Activated naive CD4-positive, alpha-beta T cell treated with anti-CD3 and anti-CD28 coated beads for 36 hours (primary cell): ENCODE results near the gene DNM2. TPM values are rescaled to one million over a fixed set of nuclear protein-coding genes. Genes with fewer than 3 reads are reported as not detected.
"Not testable (repeated sequence)": the region's sequence is repeated elsewhere in the genome, so short reads cannot be mapped to it uniquely, and the experiment has no call there.

ENCODE experiments used
- CTCF ChIA-PET: fragments of 350-600 bp; sonication (Branson Sonifier 250); formaldehyde crosslinking; loops from one replicate; lab custom pipeline; 2021; ENCODE audit warnings: antibody characterized with exemption; lab: Charles Lee
- DNase-seq: peaks from one replicate; pipeline ENCODE4 v3.0.0-alpha.2; 2020
- H3K27ac Mint-ChIP-seq: one replicate; pipeline ENCODE4 v1.8.0; 2021; ENCODE audit warnings: mild to moderate bottlenecking, mixed read lengths
- H3K27me3 Mint-ChIP-seq: one replicate; pipeline ENCODE4 v1.8.0; 2021; ENCODE audit warnings: low read depth, mixed read lengths
- H3K36me3 Mint-ChIP-seq: one replicate; pipeline ENCODE4 v1.8.0; 2021; ENCODE audit warnings: low read depth, mixed read lengths
- H3K4me1 Mint-ChIP-seq: one replicate; pipeline ENCODE4 v1.8.0; 2021; ENCODE audit warnings: low read depth, mixed read lengths
- H3K4me3 Mint-ChIP-seq: one replicate; pipeline ENCODE4 v1.8.0; 2021; ENCODE audit warnings: mild to moderate bottlenecking, moderate library complexity, mixed read lengths
- H3K9me3 Mint-ChIP-seq: one replicate; pipeline ENCODE4 v1.8.0; 2021; ENCODE audit warnings: mixed read lengths
- intact Hi-C: fragments of 100-400 bp; cut with micrococcal nuclease; formaldehyde crosslinking; loops from one replicate; pipeline ENCODE4 v1.15.1; 2023
- total RNA-seq, 2 experiments: library from RNA; stranded (reverse); gene quantifications; one replicate each; pipeline ENCODE4 v1.2.3, GENCODE V29; 2021

DNM2 gene
- total RNA-seq, 2 experiments from 2014 or later, result 144 to 148 TPM

DNA sequence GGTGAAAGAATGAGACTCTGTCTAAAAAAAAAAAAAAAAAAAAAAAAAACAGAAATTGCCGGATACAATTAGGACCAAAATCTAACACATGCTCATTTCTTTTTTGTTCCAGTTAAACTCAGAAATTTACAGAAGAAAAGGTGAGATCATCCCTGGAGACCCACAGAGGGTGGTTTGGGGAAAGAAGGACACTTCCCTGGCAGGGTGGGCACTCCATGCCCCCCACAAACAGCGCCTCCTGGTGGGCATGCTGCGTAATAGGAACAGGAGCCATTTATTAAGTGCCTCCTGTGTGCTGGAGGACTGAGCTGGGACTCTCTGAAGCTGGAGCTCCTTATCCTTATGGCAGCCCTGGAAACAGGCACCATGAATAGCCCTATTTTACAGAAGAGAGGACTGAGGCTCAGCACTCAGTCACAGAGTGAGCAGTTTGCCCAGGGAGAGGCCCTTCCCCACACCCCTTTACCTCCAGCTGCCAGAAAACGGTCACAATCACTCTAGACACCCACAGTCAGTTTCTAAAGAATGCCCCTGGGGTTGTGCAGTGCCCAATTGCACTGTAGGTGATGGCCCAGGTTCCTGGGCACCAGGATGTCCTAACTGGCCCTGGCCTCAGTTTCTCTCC is 140.4 kb downstream of the DNM2 start:
- peak; percentile 47 for DNase-seq
- intact Hi-C loops, result loop anchor here (1.0 kb wide), 1 partner anchor 141 kb away; no protein-coding TSS in a partner anchor
- CTCF ChIA-PET, result interaction anchor here (0.6 to 1.9 kb wide), 20 partner anchors 10 to 335 kb away, joined by 3 to 11 read pairs (median 3); partner anchors contain the start of genes DNM2 and TMED1
- no peaks in the 10 kb centered on the region for H3K9me3 Mint-ChIP-seq
- no peaks in the 10 kb centered on the region for H3K4me1 Mint-ChIP-seq
- no peak overlapping the region for H3K4me3 Mint-ChIP-seq
- no peak overlapping the region for H3K27ac Mint-ChIP-seq
- H3K27me3 Mint-ChIP-seq, result no peaks in the 10 kb centered on the region
- no peaks in the 10 kb centered on the region for H3K36me3 Mint-ChIP-seq

- Mint-ChIP-seq H3K9me3 (no peaks in the 10 kb centered on the region), H3K4me1 (peaks cover 9% of the 10 kb centered on the region), H3K27ac (no peak overlapping the region), H3K27me3 (no peaks in the 10 kb centered on the region), H3K4me3 (no peak overlapping the region), H3K36me3 (no peaks in the 10 kb centered on the region)
- intact Hi-C loops, result no loop called here
- peak; percentile 51 for DNase-seq
- CTCF ChIA-PET, result interaction anchor here (0.6 to 7.2 kb wide), 7 partner anchors 10 to 313 kb away, joined by 3 to 99 read pairs (median 3); partner anchors contain the start of gene DNM2
Measured at GRCh38 chr19:10861103-10861651, 143.3 kb downstream of the DNM2 start.

DNA sequence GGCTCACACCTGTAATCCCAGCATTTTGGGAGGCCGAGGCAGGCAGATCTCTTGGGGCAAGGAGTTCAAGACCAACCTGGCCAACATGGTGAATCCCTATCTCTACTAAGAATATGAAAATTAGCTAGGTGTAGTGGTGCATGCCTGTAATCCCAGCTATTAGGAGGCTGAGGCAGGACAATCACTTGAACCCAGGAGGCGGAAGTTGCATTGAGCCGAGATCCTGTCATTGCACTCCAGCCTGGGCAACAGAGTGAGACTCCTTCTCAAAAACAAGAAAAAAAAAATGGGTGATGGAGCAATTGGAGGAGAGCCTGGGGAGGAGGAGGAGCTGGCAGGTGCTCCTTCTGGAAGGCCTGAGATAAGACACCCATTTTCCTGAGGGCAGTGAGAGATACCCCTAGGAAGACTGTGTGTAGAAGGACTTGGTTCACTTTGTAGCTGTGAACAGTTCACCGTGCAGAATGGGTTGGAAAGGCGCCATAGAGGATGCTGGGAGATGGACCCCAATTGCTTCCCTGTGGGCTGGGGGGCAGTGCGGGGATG is 144.8 kb downstream of the DNM2 start:
- intact Hi-C loops, result no loop called here
- H3K27ac Mint-ChIP-seq, result no peak overlapping the region

DNA sequence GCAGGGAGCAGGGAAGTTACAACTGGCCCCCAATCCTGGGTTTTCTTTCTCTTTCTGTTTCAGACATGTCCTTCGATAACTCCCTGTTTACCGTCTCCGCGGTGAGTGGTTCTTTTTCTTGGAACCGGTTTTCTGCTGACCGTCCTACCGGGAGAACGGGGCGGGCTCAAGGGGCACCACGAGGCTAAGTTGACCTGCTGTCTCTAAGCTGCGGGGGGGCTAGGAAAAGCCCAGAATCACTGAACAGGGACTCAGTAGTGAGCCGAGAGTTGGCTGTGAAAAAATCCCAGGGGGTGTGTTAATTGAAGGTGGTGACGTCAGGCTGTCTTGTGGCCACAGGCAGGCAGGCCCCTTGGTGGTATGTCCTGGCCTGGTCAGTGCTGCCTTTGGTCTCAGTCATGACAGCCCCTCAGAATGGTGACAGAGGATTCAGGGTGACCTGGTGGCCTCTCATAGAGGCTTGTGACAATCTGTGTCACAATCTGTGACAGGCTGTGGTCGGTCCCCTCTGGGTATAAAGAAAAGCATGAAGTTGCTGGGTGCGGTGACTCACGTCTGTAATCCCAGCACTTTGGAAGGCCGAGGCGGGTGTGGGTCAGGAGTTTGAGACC is 145.3 kb downstream of the DNM2 start:
- no peaks in the 10 kb centered on the region for H3K27me3 Mint-ChIP-seq
- no peak overlapping the region for H3K4me3 Mint-ChIP-seq
- DNase-seq, result no peak
- H3K27ac Mint-ChIP-seq, result no peak overlapping the region
- H3K9me3 Mint-ChIP-seq, result no peaks in the 10 kb centered on the region
- intact Hi-C loops, result no loop called here
- H3K4me1 Mint-ChIP-seq, result peaks cover 14% of the 10 kb centered on the region
- CTCF ChIA-PET, result interaction anchor here (0.6 to 7.2 kb wide), 15 partner anchors 9 to 161 kb away, joined by 3 to 99 read pairs (median 15); partner anchors contain the start of genes C19orf38, DNM2, QTRT1 and TMED1
- no peaks in the 10 kb centered on the region for H3K36me3 Mint-ChIP-seq

More for the DNA sequence above, 144.8 kb downstream of the DNM2 start:
- no peak for DNase-seq
- no peak overlapping the region for H3K4me3 Mint-ChIP-seq
- CTCF ChIA-PET, result interaction anchor here (0.6 to 7.2 kb wide), 5 partner anchors 9 to 161 kb away, joined by 3 to 99 read pairs (median 20); partner anchors contain the start of genes DNM2 and QTRT1
- H3K4me1 Mint-ChIP-seq, result peaks cover 9% of the 10 kb centered on the region
- H3K27me3 Mint-ChIP-seq, result no peaks in the 10 kb centered on the region
- no peaks in the 10 kb centered on the region for H3K36me3 Mint-ChIP-seq
- H3K9me3 Mint-ChIP-seq, result no peaks in the 10 kb centered on the region

DNA sequence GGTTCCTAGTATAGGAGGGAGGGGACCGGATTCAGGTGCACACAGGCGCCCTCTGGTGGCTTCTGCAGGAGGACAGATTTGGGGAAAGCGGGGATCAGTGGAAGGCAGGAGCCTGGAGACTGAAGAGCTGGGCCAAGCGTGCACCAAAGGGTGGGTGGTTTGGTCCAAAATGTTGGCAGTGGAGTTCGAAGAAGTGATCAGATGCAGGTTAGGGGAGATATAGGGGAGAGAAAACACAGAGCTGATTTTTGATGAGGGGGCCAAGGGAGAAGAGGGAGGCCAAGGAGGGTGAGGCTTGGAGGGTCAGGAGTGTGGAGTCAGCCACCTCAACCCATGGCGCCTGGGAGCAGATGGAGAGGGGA is 146.6 kb downstream of the DNM2 start:
- Mint-ChIP-seq H3K9me3 (no peaks in the 10 kb centered on the region), H3K4me1 (peaks cover 15% of the 10 kb centered on the region), H3K27ac (no peak overlapping the region), H3K4me3 (no peak overlapping the region), H3K27me3 (no peaks in the 10 kb centered on the region), H3K36me3 (no peaks in the 10 kb centered on the region)
- intact Hi-C loops, result loop anchor here (1.0 to 2.0 kb wide), 3 partner anchors 28 to 147 kb away; partner anchors contain the start of gene TMED1
- CTCF ChIA-PET, result interaction anchor here (0.5 to 7.2 kb wide), 35 partner anchors 10 to 342 kb away, joined by 3 to 99 read pairs (median 4); partner anchors contain the start of genes C19orf38, DNM2, QTRT1 and TMED1
- DNase-seq, result peak; percentile 94

DNA sequence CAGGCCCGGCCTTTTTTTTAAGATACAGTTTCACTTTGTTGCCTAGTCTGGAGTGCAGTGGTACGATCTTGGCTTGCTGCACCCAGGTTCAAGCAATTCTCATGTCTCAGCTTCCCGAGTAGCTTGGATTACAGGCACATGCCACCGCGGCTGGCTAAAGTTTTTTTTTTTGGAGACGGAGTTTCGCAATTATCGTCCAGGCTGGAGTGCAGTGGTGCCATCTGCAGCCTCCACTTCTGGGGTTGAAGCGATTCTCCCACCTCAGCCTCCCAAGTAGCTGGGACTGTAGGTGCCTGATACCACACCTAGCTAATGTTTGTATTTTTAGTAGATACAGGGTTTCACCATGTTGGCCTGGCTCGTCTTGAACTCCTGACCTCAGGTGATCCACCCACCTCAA is 148.6 kb downstream of the DNM2 start:
- Mint-ChIP-seq H3K9me3 (no peaks in the 10 kb centered on the region), H3K36me3 (no peaks in the 10 kb centered on the region), H3K27me3 (no peaks in the 10 kb centered on the region), H3K27ac (no peak overlapping the region), H3K4me3 (no peak overlapping the region), H3K4me1 (peaks cover 22% of the 10 kb centered on the region)
- CTCF ChIA-PET, result interaction anchor here (0.6 to 7.2 kb wide), 5 partner anchors 8 to 451 kb away, joined by 5 to 99 read pairs (median 33); partner anchors contain the start of gene DNM2
- intact Hi-C loops, result no loop called here
- DNase-seq, result no peak

DNA sequence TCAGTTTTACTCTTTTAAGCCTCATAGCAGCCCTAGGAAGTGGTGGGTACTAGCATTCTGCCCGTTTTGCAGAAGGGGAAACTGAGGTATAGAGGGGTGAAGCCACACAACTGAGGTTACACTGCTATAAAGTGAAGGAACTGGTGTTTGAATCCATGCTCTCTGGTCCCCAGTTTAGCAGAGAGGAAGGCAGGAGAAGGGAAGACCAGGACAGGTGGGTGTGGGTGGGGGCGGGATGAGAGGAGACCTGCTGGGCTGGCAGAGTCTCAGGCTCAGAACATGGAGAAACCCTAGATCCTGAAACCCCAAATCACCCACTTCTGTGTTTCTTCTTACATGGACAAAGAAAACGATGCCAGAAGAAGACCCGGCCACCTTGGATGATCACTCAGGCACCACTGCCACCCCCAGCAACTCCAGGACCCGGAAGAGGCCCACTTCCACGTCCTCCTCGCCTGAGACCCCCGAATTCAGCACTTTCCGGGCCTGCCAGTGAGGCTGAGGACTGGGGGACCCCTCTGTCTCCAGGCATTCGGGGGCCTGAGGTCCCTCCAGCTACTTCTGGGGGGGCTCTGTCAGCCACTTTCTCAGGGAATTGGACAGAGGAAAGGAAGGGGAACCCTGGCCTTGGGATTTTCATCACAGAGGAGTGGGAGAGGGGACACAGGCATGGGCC is 151.1 kb downstream of the DNM2 start:
- H3K9me3 Mint-ChIP-seq, result no peaks in the 10 kb centered on the region
- CTCF ChIA-PET, result interaction anchor here (1.5 to 2.0 kb wide), 2 partner anchors 10 to 166 kb away, joined by 6 to 7 read pairs; no protein-coding TSS in a partner anchor
- H3K4me3 Mint-ChIP-seq, result no peak overlapping the region

GRCh38 chr19:10869872-10870311 is 152.0 kb downstream of the DNM2 start:
- peak overlapping the region; percentile 93 for H3K27ac Mint-ChIP-seq
- peaks cover 31% of the 10 kb centered on the region for H3K4me1 Mint-ChIP-seq
- intact Hi-C loops, result loop anchor here (2.0 kb wide), 1 partner anchor 301 kb away; the partner anchor contains the start of gene CDKN2D
- H3K9me3 Mint-ChIP-seq, DNase-seq, H3K36me3 Mint-ChIP-seq, H3K27me3 Mint-ChIP-seq: not testable (repeated sequence)
- CTCF ChIA-PET, result interaction anchor here (0.6 to 0.8 kb wide), 2 partner anchors 11 to 27 kb away, joined by 3 to 4 read pairs; no protein-coding TSS in a partner anchor
- peak overlapping the region; percentile 85 for H3K4me3 Mint-ChIP-seq

More for the DNA sequence above, 151.1 kb downstream of the DNM2 start:
- DNase-seq, result no peak
- peaks cover 34% of the 10 kb centered on the region for H3K4me1 Mint-ChIP-seq
- intact Hi-C loops, result no loop called here
- H3K36me3 Mint-ChIP-seq, result peaks cover under 1% of the 10 kb centered on the region
- peak overlapping the region; percentile 53 for H3K27ac Mint-ChIP-seq
- H3K27me3 Mint-ChIP-seq, result no peaks in the 10 kb centered on the region

DNA sequence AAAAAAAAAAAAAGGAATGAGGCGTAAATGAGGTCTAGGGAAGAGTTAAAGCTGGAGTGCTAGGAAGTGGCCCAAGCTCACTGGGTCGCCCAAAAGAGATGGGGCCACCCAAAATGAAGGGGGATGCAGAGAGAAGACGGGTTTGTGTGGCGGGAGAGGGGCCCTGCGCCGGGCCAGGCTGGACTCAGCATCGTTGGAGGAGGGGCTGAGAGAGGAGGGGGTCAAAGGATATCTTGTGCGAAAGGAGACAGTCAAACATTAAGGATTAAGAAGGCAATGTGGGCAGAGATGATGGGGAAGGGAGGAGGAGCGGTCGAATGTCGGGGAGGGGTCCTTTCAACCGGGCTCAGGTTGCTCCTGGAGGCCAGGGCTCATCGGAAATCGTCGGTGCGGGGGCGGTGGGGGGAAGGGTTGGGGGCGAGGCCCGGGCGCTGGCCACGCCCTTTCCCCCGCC is 152.6 kb downstream of the DNM2 start:
- Mint-ChIP-seq H3K27ac (peak overlapping the region; percentile 93), H3K9me3 (no peaks in the 10 kb centered on the region), H3K27me3 (no peaks in the 10 kb centered on the region), H3K36me3 (peaks cover 1% of the 10 kb centered on the region), H3K4me1 (peaks cover 31% of the 10 kb centered on the region), H3K4me3 (peak overlapping the region; percentile 85)
- no peak for DNase-seq
- intact Hi-C loops, result loop anchor here (2.0 kb wide), 1 partner anchor 302 kb away; the partner anchor contains the start of gene CDKN2D
- CTCF ChIA-PET, result interaction anchor here (0.6 to 1.0 kb wide), 10 partner anchors 12 to 223 kb away, joined by 3 to 5 read pairs (median 3); partner anchors contain the start of gene TMED1

GRCh38 chr19:10870955-10871603 is 153.2 kb downstream of the DNM2 start, which contains the start of gene CARM1:
CARM1 (plus strand) TSS chr19:10871553; CDS start chr19:10871703, 150 bp downstream.
- H3K27ac Mint-ChIP-seq, result peak within 1 kb of the TSS; percentile 93
- peaks cover 31% of the 10 kb centered on the region for H3K4me1 Mint-ChIP-seq
- CTCF ChIA-PET, result interaction anchor here (0.6 to 1.0 kb wide), 8 partner anchors 12 to 222 kb away, joined by 3 to 5 read pairs (median 3); partner anchors contain the start of gene TMED1
- peaks cover 1% of the 10 kb centered on the region for H3K36me3 Mint-ChIP-seq
- peak within 1 kb of the TSS; percentile 85 for H3K4me3 Mint-ChIP-seq
- intact Hi-C loops, result loop anchor here (1.0 to 2.0 kb wide), 8 partner anchors 35 to 503 kb away; partner anchors contain the start of genes CDKN2D, ILF3, SWSAP1 and TIMM29
- no peaks in the 10 kb centered on the region for H3K9me3 Mint-ChIP-seq
- DNase-seq, result peak; percentile 99
- H3K27me3 Mint-ChIP-seq, result no peaks in the 10 kb centered on the region
